GM23338 (cell line): Measurements from ENCODE around the gene PCSK6. TPM values are rescaled to one million over a fixed set of nuclear protein-coding genes. Genes with fewer than 3 reads are reported as not detected.

Source experiments
- ATAC-seq: fragments of 200-7000 bp; cut with Tn5 transposase; 3 replicates; pipeline ENCODE4 v1.9.1; 2020
- DNase-seq: peaks from one replicate; pipeline ENCODE4 v3.0.0-alpha.2; 2015; ENCODE audit warnings: low spot score
- H2AFZ ChIP-seq: fragments of 200-600 bp; sonication (generic); 2 replicates; pipeline ENCODE4 v1.8.0; 2016; ENCODE audit warnings: antibody characterized with exemption, mild to moderate bottlenecking, moderate library complexity
- H3F3A ChIP-seq: fragments of 200-600 bp; sonication (generic); replicated peaks from 2 replicates; pipeline ENCODE4 v1.8.0; 2017; ENCODE audit warnings: antibody characterized with exemption, mixed run types, low read depth
- H3K27ac ChIP-seq: fragments of 200-600 bp; sonication (generic); 2 replicates; pipeline ENCODE4 v1.6.1; 2016; ENCODE audit warnings: low read depth
- H3K27me3 ChIP-seq: fragments of 200-600 bp; sonication (generic); 2 replicates; pipeline ENCODE4 v1.8.0; 2016; ENCODE audit warnings: mild to moderate bottlenecking, mixed run types, moderate library complexity; ENCODE audit not compliant: insufficient read depth
- H3K36me3 ChIP-seq: fragments of 200-600 bp; sonication (generic); 2 replicates; pipeline ENCODE4 v1.8.0; 2016; ENCODE audit warnings: mild to moderate bottlenecking; ENCODE audit not compliant: insufficient read depth
- H3K4me1 ChIP-seq: fragments of 200-600 bp; sonication (generic); 2 replicates; pipeline ENCODE4 v1.8.0; 2016; ENCODE audit warnings: mild to moderate bottlenecking, moderate library complexity; ENCODE audit not compliant: insufficient read depth
- H3K4me2 ChIP-seq: fragments of 200-600 bp; sonication (generic); 2 replicates; pipeline ENCODE4 v1.7.1; 2017; ENCODE audit warnings: mixed run types
- H3K4me3 ChIP-seq: fragments of 200-600 bp; sonication (generic); 2 replicates; pipeline ENCODE4 v1.6.1; 2016; ENCODE audit warnings: mixed run types
- H3K79me2 ChIP-seq: fragments of 200-600 bp; sonication (generic); replicated peaks from 2 replicates; pipeline ENCODE4 v1.8.0; 2017; ENCODE audit warnings: mild to moderate bottlenecking; ENCODE audit not compliant: insufficient read depth
- H3K9me2 ChIP-seq: fragments of 200-600 bp; sonication (generic); 2 replicates; pipeline ENCODE4 v1.8.0; 2017; ENCODE audit not compliant: insufficient read depth
- H4K20me1 ChIP-seq: fragments of 200-600 bp; sonication (generic); replicated peaks from 2 replicates; pipeline ENCODE4 v1.8.0; 2017; ENCODE audit warnings: mild to moderate bottlenecking; ENCODE audit not compliant: insufficient read depth
- H3K27ac Mint-ChIP-seq: 2 replicates; pipeline ENCODE4 v1.8.0; 2020; ENCODE audit warnings: inconsistent platforms, mild to moderate bottlenecking, moderate library complexity, mixed read lengths
- H3K27me3 Mint-ChIP-seq: 3 replicates; pipeline ENCODE4 v1.8.0; 2022; ENCODE audit warnings: low read depth, mild to moderate bottlenecking, moderate library complexity, mixed read lengths, inconsistent platforms; ENCODE audit not compliant: insufficient read depth, poor library complexity
- H3K36me3 Mint-ChIP-seq: 3 replicates; pipeline ENCODE4 v1.8.0; 2021; ENCODE audit warnings: low read depth, mild to moderate bottlenecking, inconsistent platforms, moderate library complexity, mixed read lengths
- H3K4me1 Mint-ChIP-seq: 3 replicates; pipeline ENCODE4 v1.8.0; 2020; ENCODE audit warnings: mild to moderate bottlenecking, inconsistent platforms, mixed read lengths
- H3K4me3 Mint-ChIP-seq: 3 replicates; pipeline ENCODE4 v1.8.0; 2021; ENCODE audit warnings: moderate library complexity, mild to moderate bottlenecking, inconsistent platforms, mixed read lengths
- H3K9me3 Mint-ChIP-seq: 3 replicates; pipeline ENCODE4 v1.8.0; 2020; ENCODE audit warnings: moderate library complexity, mild to moderate bottlenecking, inconsistent platforms, mixed read lengths
- CREB1 ChIP-seq: fragments of 250-450 bp; sonication (Bioruptor Pico); IDR thresholded peaks from 2 replicates; pipeline ENCODE4 v1.5.0; 2020; ENCODE audit warnings: low read depth, mild to moderate bottlenecking, moderate library complexity
- CTCF ChIP-seq, 2 experiments: fragments of 200-600 bp in 1 of 2; sonication (generic) in 1 of 2; conservative IDR thresholded peaks; 2 replicates each; pipeline versions ENCODE4 v1.5.1 to v1.6.1; 2016 to 2017; ENCODE audit warnings: antibody characterized with exemption in 2 of 2, low read depth in 2 of 2, mild to moderate bottlenecking in 2 of 2, moderate library complexity in 1 of 2
- ETS1 ChIP-seq: IDR thresholded peaks from 2 replicates; pipeline ENCODE4 v1.6.1; 2016; ENCODE audit warnings: antibody characterized with exemption
- EZH2phosphoT487 ChIP-seq: fragments of 200-600 bp; sonication (generic); IDR thresholded peaks from one replicate; pipeline ENCODE4 v1.8.1; 2018; ENCODE audit warnings: antibody characterized with exemption; ENCODE audit not compliant: unreplicated experiment
- JUNB ChIP-seq: IDR thresholded peaks from one replicate; pipeline ENCODE4 v1.6.1; 2016; ENCODE audit warnings: antibody characterized with exemption; ENCODE audit not compliant: unreplicated experiment
- NANOG ChIP-seq: IDR thresholded peaks from 2 replicates; pipeline ENCODE4 v1.6.1; 2016; ENCODE audit warnings: antibody characterized with exemption, borderline replicate concordance
- POLR2AphosphoS5 ChIP-seq: IDR thresholded peaks from 2 replicates; pipeline ENCODE4 v1.6.1; 2016; ENCODE audit warnings: antibody characterized with exemption, low read depth
- REST ChIP-seq: IDR thresholded peaks from one replicate; pipeline ENCODE4 v1.6.1; 2018; ENCODE audit warnings: antibody characterized with exemption; ENCODE audit not compliant: unreplicated experiment
- STAT1 ChIP-seq: IDR thresholded peaks from one replicate; pipeline ENCODE4 v1.6.1; 2016; ENCODE audit warnings: antibody characterized with exemption; ENCODE audit not compliant: unreplicated experiment
- ZNF114 ChIP-seq: fragments of 250-450 bp; sonication (Bioruptor Pico); IDR thresholded peaks from 2 replicates; pipeline ENCODE4 v1.5.0; 2020; ENCODE audit warnings: mild to moderate bottlenecking, moderate library complexity
- ZNF331 ChIP-seq: fragments of 250-450 bp; sonication (Bioruptor Pico); IDR thresholded peaks from 2 replicates; pipeline ENCODE4 v1.5.0; 2020; ENCODE audit warnings: low read depth, mild to moderate bottlenecking, moderate library complexity
- polyA plus RNA-seq: library from polyadenylated mRNA; unstranded; fragments of >200 nt; fragmentation: Nextera tagmentation; extraction: Ambion mirVana; gene quantifications from 2 replicates; pipeline ENCODE4 v1.2.1, GENCODE V29; 2016
- total RNA-seq: library from RNA; depleted of rRNA; stranded (reverse); fragments of >200 nt; shearing (Covaris generic); gene quantifications from 2 replicates; pipeline ENCODE4 v1.2.3, GENCODE V29; 2014

PCSK6 gene
- total and polyA plus RNA-seq, 2 experiments from 2014 or later = 1.7 to 6.7 TPM

GRCh38 chr15:101309436-101310160, 179.9 kb downstream of the PCSK6 start (continued):
- TF ChIP-seq JUNB = no peak
- TF ChIP-seq ZNF114 (CRISPR knock-in tag) = no peak
- no peak for TF ChIP-seq CTCF (conservative IDR thresholded peaks at IDR 0.05; ENCODE audit: low read depth in 2 of 2)
- TF ChIP-seq ZNF331 (CRISPR knock-in tag) = no peak
- no peak for TF ChIP-seq ETS1
- no peak for TF ChIP-seq STAT1

- Mint-ChIP-seq H3K4me1 (no peaks in the 10 kb centered on the region), H3K4me3 (no peak overlapping the region), H3K9me3 (no peaks in the 10 kb centered on the region), H3K27me3 (peaks cover 3% of the 10 kb centered on the region), H3K36me3 (no peaks in the 10 kb centered on the region), H3K27ac (no peak overlapping the region)
- no peaks in the 10 kb centered on the region for H3K79me2 ChIP-seq
- H4K20me1 ChIP-seq = no peaks in the 10 kb centered on the region
- no peaks in the 10 kb centered on the region for H3K36me3 ChIP-seq
- no peak overlapping the region for H2AFZ ChIP-seq
- DNase-seq (no peak), ATAC-seq (no peak)
- H3K4me3 ChIP-seq = no peak overlapping the region
- H3K27ac ChIP-seq = no peak overlapping the region
- H3F3A ChIP-seq = no peaks in the 10 kb centered on the region
- H3K27me3 ChIP-seq = no peaks in the 10 kb centered on the region
- H3K4me1 ChIP-seq = no peaks in the 10 kb centered on the region
- no peak overlapping the region for H3K4me2 ChIP-seq
- H3K9me2 ChIP-seq = no peaks in the 10 kb centered on the region
- TF ChIP-seq EZH2phosphoT487 = no peak
- TF ChIP-seq CREB1 (CRISPR knock-in tag) = no peak
- TF ChIP-seq ZNF331 (CRISPR knock-in tag) = no peak
- TF ChIP-seq ETS1 = no peak
- TF ChIP-seq JUNB = no peak
- no peak for TF ChIP-seq REST
- no peak for TF ChIP-seq CTCF (conservative IDR thresholded peaks at IDR 0.05; ENCODE audit: low read depth in 2 of 2)
- no peak for TF ChIP-seq POLR2AphosphoS5
- TF ChIP-seq STAT1 = no peak
- no peak for TF ChIP-seq NANOG
Measured at GRCh38 chr15:101308604-101309435, 180.7 kb downstream of the PCSK6 start.
